ENCODE measurements around the gene ELK4.

ELK4 gene

GRCh38 chr1:205598841-205599668 lies 32.8 kb downstream of the ELK4 start:
- Histone ChIP-seq H3K27me3 (ENCODE audit: control insufficient read depth, insufficient read depth, low read length) (no peaks in the 10 kb centered on the region), H3K4me1 (ENCODE audit: control insufficient read depth, insufficient read depth, low read length) (peaks cover 17% of the 10 kb centered on the region), H3K9me3 (ENCODE audit: control insufficient read depth, low read length) (no peaks in the 10 kb centered on the region), H3K9ac (ENCODE audit: low read length) (peak overlapping the region; percentile 18), H3K4me3 (ENCODE audit: low read length) (no peak overlapping the region), H3K36me3 (ENCODE audit: control insufficient read depth, insufficient read depth, low read length) (peaks cover 6% of the 10 kb centered on the region)

- H3K4me3 ChIP-seq (ENCODE audit: low read length) = no peak overlapping the region
- peaks cover 3% of the 10 kb centered on the region for H3K36me3 ChIP-seq (ENCODE audit: control insufficient read depth, insufficient read depth, low read length)
- no peaks in the 10 kb centered on the region for H3K27me3 ChIP-seq (ENCODE audit: control insufficient read depth, insufficient read depth, low read length)
- no peak overlapping the region for H3K9ac ChIP-seq (ENCODE audit: low read length)
- H3K4me1 ChIP-seq (ENCODE audit: control insufficient read depth, insufficient read depth, low read length) = peaks cover 17% of the 10 kb centered on the region
- H3K9me3 ChIP-seq (ENCODE audit: control insufficient read depth, low read length) = no peaks in the 10 kb centered on the region
Measured at GRCh38 chr1:205597691-205598314, 34.0 kb downstream of the ELK4 start.

GRCh38 chr1:205596876-205597275 lies 34.9 kb downstream of the ELK4 start:
- H3K9ac ChIP-seq (ENCODE audit: low read length) = no peak overlapping the region
- H3K4me1 ChIP-seq (ENCODE audit: control insufficient read depth, insufficient read depth, low read length) = peaks cover 17% of the 10 kb centered on the region
- peaks cover 3% of the 10 kb centered on the region for H3K36me3 ChIP-seq (ENCODE audit: control insufficient read depth, insufficient read depth, low read length)
- no peaks in the 10 kb centered on the region for H3K27me3 ChIP-seq (ENCODE audit: control insufficient read depth, insufficient read depth, low read length)
- no peak overlapping the region for H3K4me3 ChIP-seq (ENCODE audit: low read length)
- H3K9me3 ChIP-seq (ENCODE audit: control insufficient read depth, low read length) = no peaks in the 10 kb centered on the region

- Histone ChIP-seq H3K9me3 (ENCODE audit: control insufficient read depth, low read length) (no peaks in the 10 kb centered on the region), H3K4me1 (ENCODE audit: control insufficient read depth, insufficient read depth, low read length) (peaks cover 21% of the 10 kb centered on the region), H3K27me3 (ENCODE audit: control insufficient read depth, insufficient read depth, low read length) (no peaks in the 10 kb centered on the region), H3K36me3 (ENCODE audit: control insufficient read depth, insufficient read depth, low read length) (peaks cover 3% of the 10 kb centered on the region), H3K4me3 (ENCODE audit: low read length) (no peak overlapping the region), H3K9ac (ENCODE audit: low read length) (no peak overlapping the region)
Measured at GRCh38 chr1:205595861-205596260, 36.0 kb downstream of the ELK4 start.

- Histone ChIP-seq H3K27me3 (ENCODE audit: control insufficient read depth, insufficient read depth, low read length) (no peaks in the 10 kb centered on the region), H3K9ac (ENCODE audit: low read length) (no peak overlapping the region), H3K4me3 (ENCODE audit: low read length) (no peak overlapping the region), H3K36me3 (ENCODE audit: control insufficient read depth, insufficient read depth, low read length) (peaks cover 3% of the 10 kb centered on the region), H3K9me3 (ENCODE audit: control insufficient read depth, low read length) (no peaks in the 10 kb centered on the region), H3K4me1 (ENCODE audit: control insufficient read depth, insufficient read depth, low read length) (peaks cover 21% of the 10 kb centered on the region)
Measured at GRCh38 chr1:205595435-205595834, 36.4 kb downstream of the ELK4 start.

GRCh38 chr1:205594846-205595245 lies 37.0 kb downstream of the ELK4 start:
- Histone ChIP-seq H3K4me1 (ENCODE audit: control insufficient read depth, insufficient read depth, low read length) (peaks cover 19% of the 10 kb centered on the region), H3K27me3 (ENCODE audit: control insufficient read depth, insufficient read depth, low read length) (no peaks in the 10 kb centered on the region), H3K9me3 (ENCODE audit: control insufficient read depth, low read length) (no peaks in the 10 kb centered on the region), H3K9ac (ENCODE audit: low read length) (no peak overlapping the region), H3K4me3 (ENCODE audit: low read length) (no peak overlapping the region), H3K36me3 (ENCODE audit: control insufficient read depth, insufficient read depth, low read length) (peaks cover 3% of the 10 kb centered on the region)

GRCh38 chr1:205593967-205594366 lies 37.8 kb downstream of the ELK4 start:
- Histone ChIP-seq H3K9ac (ENCODE audit: low read length) (no peak overlapping the region), H3K4me1 (ENCODE audit: control insufficient read depth, insufficient read depth, low read length) (peaks cover 10% of the 10 kb centered on the region), H3K9me3 (ENCODE audit: control insufficient read depth, low read length) (no peaks in the 10 kb centered on the region), H3K4me3 (ENCODE audit: low read length) (no peak overlapping the region), H3K36me3 (ENCODE audit: control insufficient read depth, insufficient read depth, low read length) (peaks cover 3% of the 10 kb centered on the region), H3K27me3 (ENCODE audit: control insufficient read depth, insufficient read depth, low read length) (no peaks in the 10 kb centered on the region)

GRCh38 chr1:205593532-205593931 lies 38.3 kb downstream of the ELK4 start:
- Histone ChIP-seq H3K9me3 (ENCODE audit: control insufficient read depth, low read length) (no peaks in the 10 kb centered on the region), H3K9ac (ENCODE audit: low read length) (no peak overlapping the region), H3K4me1 (ENCODE audit: control insufficient read depth, insufficient read depth, low read length) (peaks cover 6% of the 10 kb centered on the region), H3K4me3 (ENCODE audit: low read length) (no peak overlapping the region), H3K36me3 (ENCODE audit: control insufficient read depth, insufficient read depth, low read length) (peaks cover 3% of the 10 kb centered on the region), H3K27me3 (ENCODE audit: control insufficient read depth, insufficient read depth, low read length) (no peaks in the 10 kb centered on the region)

GRCh38 chr1:205592443-205593003 lies 39.3 kb downstream of the ELK4 start:
- Histone ChIP-seq H3K4me1 (ENCODE audit: control insufficient read depth, insufficient read depth, low read length) (peaks cover 5% of the 10 kb centered on the region), H3K9ac (ENCODE audit: low read length) (no peak overlapping the region), H3K9me3 (ENCODE audit: control insufficient read depth, low read length) (no peaks in the 10 kb centered on the region), H3K36me3 (ENCODE audit: control insufficient read depth, insufficient read depth, low read length) (no peaks in the 10 kb centered on the region), H3K27me3 (ENCODE audit: control insufficient read depth, insufficient read depth, low read length) (no peaks in the 10 kb centered on the region), H3K4me3 (ENCODE audit: low read length) (no peak overlapping the region)

GRCh38 chr1:205591522-205592351 lies 40.1 kb downstream of the ELK4 start:
- Histone ChIP-seq H3K36me3 (ENCODE audit: control insufficient read depth, insufficient read depth, low read length) (no peaks in the 10 kb centered on the region), H3K9ac (ENCODE audit: low read length) (peak overlapping the region; percentile 56), H3K9me3 (ENCODE audit: control insufficient read depth, low read length) (no peaks in the 10 kb centered on the region), H3K27me3 (ENCODE audit: control insufficient read depth, insufficient read depth, low read length) (no peaks in the 10 kb centered on the region), H3K4me3 (ENCODE audit: low read length) (peak overlapping the region; percentile 23), H3K4me1 (ENCODE audit: control insufficient read depth, insufficient read depth, low read length) (peaks cover 5% of the 10 kb centered on the region)

GRCh38 chr1:205590777-205591513 lies 40.9 kb downstream of the ELK4 start:
- Histone ChIP-seq H3K36me3 (ENCODE audit: control insufficient read depth, insufficient read depth, low read length) (no peaks in the 10 kb centered on the region), H3K4me1 (ENCODE audit: control insufficient read depth, insufficient read depth, low read length) (peaks cover 5% of the 10 kb centered on the region), H3K4me3 (ENCODE audit: low read length) (no peak overlapping the region), H3K9me3 (ENCODE audit: control insufficient read depth, low read length) (no peaks in the 10 kb centered on the region), H3K27me3 (ENCODE audit: control insufficient read depth, insufficient read depth, low read length) (no peaks in the 10 kb centered on the region), H3K9ac (ENCODE audit: low read length) (no peak overlapping the region)

Data from mucosa of stomach (tissue), 1 donor.